Measurements from ENCODE around the gene CAVIN1. TPM values are rescaled to one million over a fixed set of nuclear protein-coding genes. Genes with fewer than 3 reads are reported as not detected.
"Not testable (repeated sequence)": the region's sequence is repeated elsewhere in the genome, so short reads cannot be mapped to it uniquely, and the experiment has no call there.

The CAVIN1 gene
- total RNA-seq (2014; rRNA removed; shearing (Covaris generic)): 232 and 236 TPM in 2 replicates
- polyA plus RNA-seq (2015; cell fraction: cytosol; rRNA removed): 129 and 146 TPM in 2 replicates
- polyA plus RNA-seq (2015; cell fraction: nucleus; rRNA removed): 163 and 166 TPM in 2 replicates

GRCh38 chr17:42422958-42423712, at the start of gene CAVIN1:
CAVIN1 (minus strand) TSS chr17:42423256; CDS start chr17:42423097, 159 bp downstream.
- peak; percentile 95 for DNase-seq (ENCODE audit: low read depth)

GRCh38 chr17:42467889-42468288, 44.8 kb upstream of the CAVIN1 start:
- DNase-seq (ENCODE audit: low read depth): no peak

GRCh38 chr17:42463976-42464400, 40.9 kb upstream of the CAVIN1 start:
- no peak for DNase-seq (ENCODE audit: low read depth)

- DNase-seq (ENCODE audit: low read depth): peak; percentile 26
These were observed 37.3 kb upstream of the CAVIN1 start for GRCh38 chr17:42460371-42460770.

- peak; percentile 45 for DNase-seq (ENCODE audit: low read depth)
These were observed 36.8 kb upstream of the CAVIN1 start for GRCh38 chr17:42459801-42460281.

GRCh38 chr17:42459256-42459800, 36.3 kb upstream of the CAVIN1 start:
- DNase-seq (ENCODE audit: low read depth): peak; percentile 71

- peak; percentile 75 for DNase-seq (ENCODE audit: low read depth)
These were observed 35.6 kb upstream of the CAVIN1 start, which contains the start of gene ATP6V0A1 for GRCh38 chr17:42458497-42459255. ATP6V0A1 (plus strand) TSS chr17:42458878; CDS start chr17:42460895, 2,017 bp downstream.

GRCh38 chr17:42457107-42457792, 34.2 kb upstream of the CAVIN1 start:
- DNase-seq (ENCODE audit: low read depth): no peak

GRCh38 chr17:42456223-42457106, 33.4 kb upstream of the CAVIN1 start:
- peak; percentile 86 for DNase-seq (ENCODE audit: low read depth)

GRCh38 chr17:42454987-42455386, 31.9 kb upstream of the CAVIN1 start:
- not testable (repeated sequence) for DNase-seq (ENCODE audit: low read depth)

- no peak for DNase-seq (ENCODE audit: low read depth)
These were observed 30.4 kb upstream of the CAVIN1 start for GRCh38 chr17:42453439-42453838.

GRCh38 chr17:42451270-42451669, 28.2 kb upstream of the CAVIN1 start:
- DNase-seq (ENCODE audit: low read depth): not testable (repeated sequence)

- not testable (repeated sequence) for DNase-seq (ENCODE audit: low read depth)
These were observed 26.8 kb upstream of the CAVIN1 start for GRCh38 chr17:42449838-42450237.

GRCh38 chr17:42449176-42449575, 26.1 kb upstream of the CAVIN1 start:
- DNase-seq (ENCODE audit: low read depth): not testable (repeated sequence)

- DNase-seq (ENCODE audit: low read depth): no peak
These were observed 19.1 kb upstream of the CAVIN1 start for GRCh38 chr17:42442196-42442565.

- no peak for DNase-seq (ENCODE audit: low read depth)
These were observed 18.5 kb upstream of the CAVIN1 start for GRCh38 chr17:42441371-42442195.

- no peak for DNase-seq (ENCODE audit: low read depth)
These were observed 15.8 kb upstream of the CAVIN1 start for GRCh38 chr17:42438600-42439567.

GRCh38 chr17:42436391-42436790, 13.3 kb upstream of the CAVIN1 start:
- peak; percentile 70 for DNase-seq (ENCODE audit: low read depth)

Data from HT1080 (cell line).